Dendritic cell treated with granulocyte-macrophage colony-stimulating factor and Interleukin-4, amounts not matched to agents 40 ng/mL and 50 ng/mL, for 4 days (primary cell): Measurements from ENCODE around the gene DUT.

Source experiments
- H3K27ac Mint-ChIP-seq: one replicate; pipeline ENCODE4 v1.8.0; 2022; ENCODE audit warnings: mild to moderate bottlenecking, mixed read lengths
- H3K27me3 Mint-ChIP-seq: one replicate; pipeline ENCODE4 v1.8.0; 2022; ENCODE audit warnings: mild to moderate bottlenecking, mixed read lengths
- H3K36me3 Mint-ChIP-seq: one replicate; pipeline ENCODE4 v1.8.0; 2022; ENCODE audit warnings: low read depth, mixed read lengths
- H3K4me1 Mint-ChIP-seq: one replicate; pipeline ENCODE4 v1.8.0; 2022; ENCODE audit warnings: low read depth, mixed read lengths
- H3K4me3 Mint-ChIP-seq: one replicate; pipeline ENCODE4 v1.8.0; 2022; ENCODE audit warnings: mild to moderate bottlenecking, moderate library complexity, mixed read lengths
- H3K9me3 Mint-ChIP-seq: one replicate; pipeline ENCODE4 v1.8.0; 2022; ENCODE audit warnings: mixed read lengths
- intact Hi-C: fragments of 100-400 bp; cut with micrococcal nuclease; formaldehyde crosslinking; loops from one replicate; pipeline ENCODE4 v1.15.0; 2022

Gene DUT

GRCh38 chr15:48366584-48367312, 35.5 kb downstream of the DUT start:
- Mint-ChIP-seq H3K36me3 (no peaks in the 10 kb centered on the region), H3K4me3 (no peak overlapping the region), H3K9me3 (no peaks in the 10 kb centered on the region), H3K27ac (no peak overlapping the region), H3K4me1 (no peaks in the 10 kb centered on the region), H3K27me3 (no peaks in the 10 kb centered on the region)
- intact Hi-C loops: no loop called here

- no peak overlapping the region for H3K27ac Mint-ChIP-seq
- intact Hi-C loops: no loop called here
- H3K4me3 Mint-ChIP-seq: no peak overlapping the region
- no peaks in the 10 kb centered on the region for H3K27me3 Mint-ChIP-seq
- no peaks in the 10 kb centered on the region for H3K9me3 Mint-ChIP-seq
- H3K4me1 Mint-ChIP-seq: no peaks in the 10 kb centered on the region
- H3K36me3 Mint-ChIP-seq: no peaks in the 10 kb centered on the region
Measured at GRCh38 chr15:48367483-48367882, 36.3 kb downstream of the DUT start.

- Mint-ChIP-seq H3K9me3 (no peaks in the 10 kb centered on the region), H3K27ac (no peak overlapping the region), H3K36me3 (no peaks in the 10 kb centered on the region), H3K4me1 (no peaks in the 10 kb centered on the region), H3K27me3 (peaks cover 5% of the 10 kb centered on the region), H3K4me3 (no peak overlapping the region)
- intact Hi-C loops: no loop called here
Measured at GRCh38 chr15:48370460-48370859, 39.2 kb downstream of the DUT start.

GRCh38 chr15:48371550-48371949, 40.3 kb downstream of the DUT start:
- peaks cover 5% of the 10 kb centered on the region for H3K27me3 Mint-ChIP-seq
- peaks cover 5% of the 10 kb centered on the region for H3K9me3 Mint-ChIP-seq
- intact Hi-C loops: no loop called here
- no peaks in the 10 kb centered on the region for H3K4me1 Mint-ChIP-seq
- H3K4me3 Mint-ChIP-seq: no peak overlapping the region
- no peak overlapping the region for H3K27ac Mint-ChIP-seq
- H3K36me3 Mint-ChIP-seq: no peaks in the 10 kb centered on the region

GRCh38 chr15:48371961-48372360, 40.7 kb downstream of the DUT start:
- intact Hi-C loops: no loop called here

GRCh38 chr15:48373821-48374451, 42.7 kb downstream of the DUT start:
- Mint-ChIP-seq H3K4me1 (no peaks in the 10 kb centered on the region), H3K27ac (no peak overlapping the region), H3K27me3 (peaks cover 5% of the 10 kb centered on the region), H3K4me3 (no peak overlapping the region), H3K9me3 (peaks cover 5% of the 10 kb centered on the region), H3K36me3 (no peaks in the 10 kb centered on the region)
- intact Hi-C loops: no loop called here

More at GRCh38 chr15:48371961-48372360, 40.7 kb downstream of the DUT start:
- no peak overlapping the region for H3K4me3 Mint-ChIP-seq
- H3K9me3 Mint-ChIP-seq: peaks cover 5% of the 10 kb centered on the region
- no peaks in the 10 kb centered on the region for H3K4me1 Mint-ChIP-seq
- H3K36me3 Mint-ChIP-seq: no peaks in the 10 kb centered on the region
- H3K27ac Mint-ChIP-seq: no peak overlapping the region
- H3K27me3 Mint-ChIP-seq: peaks cover 5% of the 10 kb centered on the region

GRCh38 chr15:48374472-48374871, 43.2 kb downstream of the DUT start:
- no peaks in the 10 kb centered on the region for H3K36me3 Mint-ChIP-seq
- intact Hi-C loops: no loop called here
- no peak overlapping the region for H3K4me3 Mint-ChIP-seq
- peaks cover 5% of the 10 kb centered on the region for H3K9me3 Mint-ChIP-seq
- H3K27me3 Mint-ChIP-seq: peaks cover 5% of the 10 kb centered on the region
- no peak overlapping the region for H3K27ac Mint-ChIP-seq
- no peaks in the 10 kb centered on the region for H3K4me1 Mint-ChIP-seq

- H3K27me3 Mint-ChIP-seq: peaks cover 5% of the 10 kb centered on the region
Measured at GRCh38 chr15:48375767-48376166, 44.5 kb downstream of the DUT start.

GRCh38 chr15:48380198-48380597, 49.0 kb downstream of the DUT start:
- no peak overlapping the region for H3K27ac Mint-ChIP-seq
- no peaks in the 10 kb centered on the region for H3K4me1 Mint-ChIP-seq
- intact Hi-C loops: no loop called here
- no peaks in the 10 kb centered on the region for H3K27me3 Mint-ChIP-seq
- H3K9me3 Mint-ChIP-seq: peaks cover 11% of the 10 kb centered on the region
- no peaks in the 10 kb centered on the region for H3K36me3 Mint-ChIP-seq
- no peak overlapping the region for H3K4me3 Mint-ChIP-seq

More at GRCh38 chr15:48375767-48376166, 44.5 kb downstream of the DUT start:
- H3K36me3 Mint-ChIP-seq: no peaks in the 10 kb centered on the region
- peaks cover 11% of the 10 kb centered on the region for H3K9me3 Mint-ChIP-seq
- H3K27ac Mint-ChIP-seq: no peak overlapping the region
- intact Hi-C loops: no loop called here
- H3K4me3 Mint-ChIP-seq: no peak overlapping the region
- H3K4me1 Mint-ChIP-seq: no peaks in the 10 kb centered on the region

GRCh38 chr15:48381861-48382260, 50.6 kb downstream of the DUT start:
- H3K36me3 Mint-ChIP-seq: no peaks in the 10 kb centered on the region
- H3K27me3 Mint-ChIP-seq: no peaks in the 10 kb centered on the region
- no peaks in the 10 kb centered on the region for H3K4me1 Mint-ChIP-seq
- no peak overlapping the region for H3K27ac Mint-ChIP-seq
- H3K4me3 Mint-ChIP-seq: no peak overlapping the region
- intact Hi-C loops: no loop called here
- peaks cover 6% of the 10 kb centered on the region for H3K9me3 Mint-ChIP-seq

- H3K27me3 Mint-ChIP-seq: no peaks in the 10 kb centered on the region
- peaks cover 6% of the 10 kb centered on the region for H3K9me3 Mint-ChIP-seq
- H3K4me1 Mint-ChIP-seq: no peaks in the 10 kb centered on the region
- no peak overlapping the region for H3K4me3 Mint-ChIP-seq
- no peaks in the 10 kb centered on the region for H3K36me3 Mint-ChIP-seq
- no peak overlapping the region for H3K27ac Mint-ChIP-seq
- intact Hi-C loops: no loop called here
Measured at GRCh38 chr15:48383031-48383430, 51.8 kb downstream of the DUT start.

GRCh38 chr15:48384616-48385015, 53.4 kb downstream of the DUT start:
- no peaks in the 10 kb centered on the region for H3K4me1 Mint-ChIP-seq
- no peak overlapping the region for H3K27ac Mint-ChIP-seq
- peaks cover 6% of the 10 kb centered on the region for H3K9me3 Mint-ChIP-seq
- intact Hi-C loops: no loop called here
- H3K4me3 Mint-ChIP-seq: no peak overlapping the region
- no peaks in the 10 kb centered on the region for H3K36me3 Mint-ChIP-seq
- H3K27me3 Mint-ChIP-seq: no peaks in the 10 kb centered on the region

GRCh38 chr15:48385031-48385830, 54.0 kb downstream of the DUT start:
- no peaks in the 10 kb centered on the region for H3K36me3 Mint-ChIP-seq
- H3K27ac Mint-ChIP-seq: no peak overlapping the region
- no peaks in the 10 kb centered on the region for H3K4me1 Mint-ChIP-seq
- no peak overlapping the region for H3K4me3 Mint-ChIP-seq
- H3K9me3 Mint-ChIP-seq: no peaks in the 10 kb centered on the region
- H3K27me3 Mint-ChIP-seq: no peaks in the 10 kb centered on the region
- intact Hi-C loops: no loop called here
